Caco-2 (cell line): ENCODE data around the gene HOXC13. TPM values are rescaled to one million over a fixed set of nuclear protein-coding genes. Genes with fewer than 3 reads are reported as not detected.

Experiments
- BruUV-seq: library from RNA; stranded (reverse); fragments of 400-500 nt; replicated peaks from 2 replicates; lab custom pipeline; 2021; lab: Mats Ljungman, UMichigan
- CTCF ChIA-PET: fragments of 300-600 bp; sonication (Branson Sonifier 250); formaldehyde crosslinking; loops from one replicate; lab custom pipeline; 2022; ENCODE audit warnings: antibody characterized with exemption; lab: Charles Lee
- POLR2A ChIA-PET: fragments of 300-600 bp; sonication (Branson Sonifier 250); formaldehyde crosslinking; loops from one replicate; lab custom pipeline; 2022; ENCODE audit warnings: antibody characterized with exemption; lab: Charles Lee
- DNase-seq, 2 experiments: peaks; one replicate each; pipeline versions ENCODE4 v3.0.0 to v3.0.0-alpha.2; 2020 to 2022
- H3K27me3 ChIP-seq: replicated peaks from 2 replicates; pipeline ENCODE4 v1.6.0; 2011; ENCODE audit warnings: low read length; ENCODE audit not compliant: control insufficient read depth, insufficient read depth
- H3K36me3 ChIP-seq: 2 replicates; pipeline ENCODE4 v1.5.1; 2011; ENCODE audit warnings: low read length; ENCODE audit not compliant: control insufficient read depth, insufficient read depth
- H3K4me1 ChIP-seq: fragments of 250-450 bp; sonication (Bioruptor Pico); 2 replicates; pipeline ENCODE4 v1.5.1; 2020; ENCODE audit warnings: mild to moderate bottlenecking
- H3K4me3 ChIP-seq: 2 replicates; pipeline ENCODE4 v1.5.1; 2011; ENCODE audit warnings: low read depth, mild to moderate bottlenecking, control low read depth, low read length
- H3K9me3 ChIP-seq: fragments of 250-450 bp; sonication (Bioruptor Pico); 2 replicates; pipeline ENCODE4 v1.5.1; 2020; ENCODE audit warnings: mild to moderate bottlenecking, moderate library complexity
- H3K27ac Mint-ChIP-seq: one replicate; pipeline ENCODE4 v1.8.0; 2022; ENCODE audit warnings: mixed read lengths; ENCODE audit not compliant: unreplicated experiment
- H3K27me3 Mint-ChIP-seq: one replicate; pipeline ENCODE4 v1.8.0; 2022; ENCODE audit warnings: mixed read lengths; ENCODE audit not compliant: insufficient read depth, unreplicated experiment
- H3K36me3 Mint-ChIP-seq: one replicate; pipeline ENCODE4 v1.8.0; 2022; ENCODE audit warnings: mild to moderate bottlenecking, mixed read lengths; ENCODE audit not compliant: insufficient read depth, unreplicated experiment
- H3K4me1 Mint-ChIP-seq: one replicate; pipeline ENCODE4 v1.8.0; 2022; ENCODE audit warnings: low read depth, mixed read lengths; ENCODE audit not compliant: unreplicated experiment
- H3K4me3 Mint-ChIP-seq: one replicate; pipeline ENCODE4 v1.8.0; 2022; ENCODE audit warnings: mild to moderate bottlenecking, moderate library complexity, mixed read lengths; ENCODE audit not compliant: unreplicated experiment
- H3K9me3 Mint-ChIP-seq: one replicate; pipeline ENCODE4 v1.8.0; 2022; ENCODE audit warnings: mixed read lengths; ENCODE audit not compliant: unreplicated experiment
- intact Hi-C: fragments of 100-400 bp; cut with micrococcal nuclease; formaldehyde crosslinking; loops from one replicate; pipeline ENCODE4 v1.10.0; 2022; ENCODE audit not compliant: unreplicated experiment
- total RNA-seq: library from RNA; stranded (reverse); gene quantifications from 2 replicates; pipeline ENCODE4 v1.2.3, GENCODE V29; 2022
- TF ChIP-seq, protein P1 (sequence below), 2 experiments: fragments of 200-600 bp in 1 of 2; IDR thresholded peaks; 1 replicate in 1 of 2; 2 replicates in 1 of 2; pipeline versions ENCODE4 v1.5.1 to v1.8.0; 2011 to 2022; ENCODE audit warnings: antibody characterized with exemption in 1 of 2, control low read depth in 1 of 2, inconsistent platforms in 1 of 2, low read depth in 1 of 2, low read length in 1 of 2, mild to moderate bottlenecking in 1 of 2, moderate library complexity in 1 of 2; ENCODE audit not compliant: insufficient read depth in 1 of 2, severe bottlenecking in 1 of 2, unreplicated experiment in 1 of 2

The HOXC13 gene
- total RNA-seq, 1 experiment from 2014 or later: 6.4 TPM

DNA sequence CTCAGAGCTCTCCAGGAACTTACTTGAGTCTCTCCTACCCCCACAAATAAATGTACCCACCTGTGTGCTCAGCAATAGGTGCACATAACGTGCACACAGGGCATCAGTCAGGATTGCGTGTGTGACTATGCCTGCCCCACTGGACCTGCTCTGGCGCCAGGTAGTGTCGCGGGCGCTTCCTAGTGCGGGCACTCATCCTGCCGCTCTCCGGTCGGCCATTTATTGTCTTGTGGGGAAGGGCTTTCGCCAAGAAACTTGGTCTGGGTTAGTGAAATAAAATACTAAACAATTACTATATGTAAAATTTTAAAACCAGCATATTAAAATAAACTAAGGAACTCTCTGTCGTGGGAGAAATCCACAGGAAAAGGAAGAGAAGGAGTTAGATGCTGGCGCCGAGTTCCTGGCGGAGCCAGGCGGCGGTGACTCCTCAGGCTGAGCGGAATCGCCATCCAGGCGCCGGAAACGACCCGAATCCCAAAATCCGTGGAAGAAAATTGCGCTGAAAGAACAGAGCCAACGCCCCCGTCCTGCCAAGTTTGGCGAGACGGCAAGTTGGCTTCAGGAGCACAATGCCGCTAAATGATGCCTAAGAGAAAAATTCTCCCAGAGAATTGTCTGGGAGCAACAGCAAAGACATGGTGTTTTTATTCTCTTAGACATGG, 7.9 kb upstream of the HOXC13 start:
- POLR2A ChIA-PET: no interaction called here
- peaks cover 12% of the 10 kb centered on the region for H3K4me1 ChIP-seq
- no TSS peak for BruUV-seq
- no peak overlapping the region for H3K4me3 ChIP-seq
- H3K9me3 ChIP-seq: no peaks in the 10 kb centered on the region
- H3K27ac Mint-ChIP-seq: no peak overlapping the region
- H3K27me3 ChIP-seq: no peaks in the 10 kb centered on the region; the same call in 1 of the 2 replicates
- intact Hi-C loops: no loop called here
- no peaks in the 10 kb centered on the region for H3K9me3 Mint-ChIP-seq
- peaks cover 12% of the 10 kb centered on the region for H3K4me1 Mint-ChIP-seq
- H3K27me3 Mint-ChIP-seq: peaks cover 13% of the 10 kb centered on the region
- no peaks in the 10 kb centered on the region for H3K36me3 ChIP-seq
- TF ChIP-seq, protein P1, sequence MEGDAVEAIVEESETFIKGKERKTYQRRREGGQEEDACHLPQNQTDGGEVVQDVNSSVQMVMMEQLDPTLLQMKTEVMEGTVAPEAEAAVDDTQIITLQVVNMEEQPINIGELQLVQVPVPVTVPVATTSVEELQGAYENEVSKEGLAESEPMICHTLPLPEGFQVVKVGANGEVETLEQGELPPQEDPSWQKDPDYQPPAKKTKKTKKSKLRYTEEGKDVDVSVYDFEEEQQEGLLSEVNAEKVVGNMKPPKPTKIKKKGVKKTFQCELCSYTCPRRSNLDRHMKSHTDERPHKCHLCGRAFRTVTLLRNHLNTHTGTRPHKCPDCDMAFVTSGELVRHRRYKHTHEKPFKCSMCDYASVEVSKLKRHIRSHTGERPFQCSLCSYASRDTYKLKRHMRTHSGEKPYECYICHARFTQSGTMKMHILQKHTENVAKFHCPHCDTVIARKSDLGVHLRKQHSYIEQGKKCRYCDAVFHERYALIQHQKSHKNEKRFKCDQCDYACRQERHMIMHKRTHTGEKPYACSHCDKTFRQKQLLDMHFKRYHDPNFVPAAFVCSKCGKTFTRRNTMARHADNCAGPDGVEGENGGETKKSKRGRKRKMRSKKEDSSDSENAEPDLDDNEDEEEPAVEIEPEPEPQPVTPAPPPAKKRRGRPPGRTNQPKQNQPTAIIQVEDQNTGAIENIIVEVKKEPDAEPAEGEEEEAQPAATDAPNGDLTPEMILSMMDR (IDR thresholded peaks at IDR 0.05; ENCODE audit: insufficient read depth in 1 of 2, low read depth in 1 of 2, low read length in 1 of 2, severe bottlenecking in 1 of 2, unreplicated experiment in 1 of 2): no peak
- no peak overlapping the region for H3K4me3 Mint-ChIP-seq
- DNase-seq: no peak
- CTCF ChIA-PET: no interaction called here
- no peaks in the 10 kb centered on the region for H3K36me3 Mint-ChIP-seq

DNA sequence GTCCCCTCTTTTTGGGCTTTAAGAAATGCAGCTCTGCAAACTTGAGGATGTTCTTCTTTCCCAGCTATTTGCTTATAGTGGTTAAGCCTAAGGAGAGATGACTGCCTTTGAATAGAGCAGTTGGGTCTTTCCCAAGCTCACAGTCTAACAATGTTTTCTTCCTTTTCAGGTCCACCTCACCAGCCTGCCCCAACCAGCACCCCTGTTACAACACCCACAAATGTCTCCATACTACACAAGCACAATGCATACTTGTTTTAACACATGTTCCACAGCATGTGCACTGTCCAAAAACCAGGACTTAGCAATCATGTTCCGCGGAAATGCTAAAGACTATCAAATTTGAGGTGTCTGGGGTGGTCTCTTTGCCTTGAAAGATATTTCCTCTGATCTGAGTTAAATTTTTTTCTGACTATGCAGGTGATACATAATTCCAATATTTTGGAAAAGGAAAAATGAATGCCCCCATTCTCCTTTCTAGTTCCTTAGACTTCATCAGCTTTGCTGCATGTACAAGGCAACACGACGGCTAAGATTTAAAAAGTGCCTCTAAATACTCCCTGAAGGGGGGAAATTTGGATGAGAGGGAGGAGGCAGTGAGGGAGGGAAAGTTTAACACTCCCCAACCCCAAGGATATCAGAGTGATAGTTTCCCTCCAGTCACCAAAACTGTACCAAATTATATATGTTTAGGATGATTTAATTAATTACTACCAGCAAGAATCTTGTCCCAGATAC, 6.6 kb upstream of the HOXC13 start:
- Mint-ChIP-seq H3K36me3 (no peaks in the 10 kb centered on the region), H3K4me3 (no peak overlapping the region), H3K27ac (no peak overlapping the region), H3K4me1 (peaks cover 12% of the 10 kb centered on the region), H3K9me3 (no peaks in the 10 kb centered on the region), H3K27me3 (peaks cover 13% of the 10 kb centered on the region)
- intact Hi-C loops: no loop called here
- no peak overlapping the region for H3K4me3 ChIP-seq
- DNase-seq: no peak
- no peaks in the 10 kb centered on the region; the same call in 1 of the 2 replicates for H3K27me3 ChIP-seq
- H3K4me1 ChIP-seq: peaks cover 12% of the 10 kb centered on the region
- no TSS peak for BruUV-seq
- no peaks in the 10 kb centered on the region for H3K36me3 ChIP-seq
- TF ChIP-seq, protein P1 (IDR thresholded peaks at IDR 0.05; ENCODE audit: insufficient read depth in 1 of 2, low read depth in 1 of 2, low read length in 1 of 2, severe bottlenecking in 1 of 2, unreplicated experiment in 1 of 2): no peak
- ChIA-PET CTCF (no interaction called here), POLR2A (no interaction called here)
- H3K9me3 ChIP-seq: no peaks in the 10 kb centered on the region

DNA sequence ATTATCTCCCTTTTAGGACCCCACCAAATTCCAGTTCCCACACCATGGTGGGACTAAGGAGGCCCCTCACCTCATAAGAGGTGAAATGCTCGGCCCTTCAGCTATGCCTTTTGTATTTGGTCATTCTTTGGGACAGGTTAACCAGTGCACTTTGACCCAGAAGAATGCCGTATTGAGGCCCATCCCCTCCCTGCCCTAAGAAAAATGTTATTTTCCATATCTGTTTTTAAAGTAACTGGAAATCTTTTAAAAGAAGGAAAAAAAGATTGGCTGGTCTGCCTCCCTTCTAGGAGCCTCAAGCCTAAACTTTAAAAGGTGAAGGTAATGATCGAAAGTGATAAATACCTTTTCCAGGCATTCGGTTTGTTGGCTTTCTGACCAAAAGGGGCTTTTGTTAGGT, 5.7 kb upstream of the HOXC13 start:
- H3K27me3 ChIP-seq: no peaks in the 10 kb centered on the region; the same call in 1 of the 2 replicates
- no peak for DNase-seq
- Mint-ChIP-seq H3K36me3 (no peaks in the 10 kb centered on the region), H3K27ac (no peak overlapping the region), H3K27me3 (peaks cover 13% of the 10 kb centered on the region), H3K4me1 (peaks cover 15% of the 10 kb centered on the region), H3K9me3 (no peaks in the 10 kb centered on the region), H3K4me3 (no peak overlapping the region)
- ChIA-PET CTCF (no interaction called here), POLR2A (no interaction called here)
- no TSS peak for BruUV-seq
- intact Hi-C loops: no loop called here
- no peaks in the 10 kb centered on the region for H3K9me3 ChIP-seq
- no peak overlapping the region for H3K4me3 ChIP-seq
- no peaks in the 10 kb centered on the region for H3K36me3 ChIP-seq
- TF ChIP-seq, protein P1 (IDR thresholded peaks at IDR 0.05; ENCODE audit: insufficient read depth in 1 of 2, low read depth in 1 of 2, low read length in 1 of 2, severe bottlenecking in 1 of 2, unreplicated experiment in 1 of 2): no peak
- H3K4me1 ChIP-seq: peaks cover 12% of the 10 kb centered on the region
